ENCODE data around the gene TADA2A.

DNA sequence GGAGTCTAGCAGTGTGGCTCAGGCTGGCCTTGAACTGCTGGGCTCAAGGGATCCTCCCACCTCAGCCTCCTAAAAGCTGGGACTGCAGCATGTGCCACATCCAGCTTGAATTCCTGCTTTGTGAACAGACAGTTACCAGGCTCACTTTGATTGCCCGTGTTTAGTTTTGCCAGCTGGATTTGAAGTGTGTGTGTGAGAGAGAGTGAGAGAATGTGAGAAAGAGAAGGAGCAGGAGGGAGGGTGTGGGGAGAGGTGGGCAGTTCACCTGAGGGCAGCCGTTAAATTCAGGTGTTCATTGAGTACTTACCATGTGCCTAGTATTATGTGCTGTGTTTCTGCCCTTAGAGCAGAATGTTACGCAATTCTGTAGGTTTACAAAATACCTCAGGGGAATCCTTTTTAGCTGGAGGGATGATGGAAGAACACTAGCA is 87.7 kb downstream of the TADA2A start:
- TF ChIP-seq CTBP1 (IDR thresholded peaks at IDR 0.05; ENCODE audit: borderline replicate concordance) (no peak), LEF1 (IDR thresholded peaks at IDR 0.05; ENCODE audit: borderline replicate concordance) (no peak), BHLHE40 (IDR thresholded peaks at IDR 0.05; ENCODE audit: borderline replicate concordance) (no peak), FOXM1 (IDR thresholded peaks at IDR 0.05; ENCODE audit: borderline replicate concordance) (no peak), ELF4 (IDR thresholded peaks at IDR 0.05) (no peak)

All from HEK293T (cell line).